ENCODE measurements around the gene MCEE.
"Not testable (repeated sequence)": the region's sequence is repeated elsewhere in the genome, so short reads cannot be mapped to it uniquely, and the experiment has no call there.

MCEE gene

GRCh38 chr2:71126957-71127356, 3.1 kb downstream of the MCEE start:
- DNase-seq (ENCODE audit: low read depth): no peak

GRCh38 chr2:71125506-71126294, 4.3 kb downstream of the MCEE start:
- no peak for DNase-seq (ENCODE audit: low read depth)

GRCh38 chr2:71122387-71123298, 7.4 kb downstream of the MCEE start:
- no peak for DNase-seq (ENCODE audit: low read depth)

GRCh38 chr2:71121479-71121878, 8.6 kb downstream of the MCEE start:
- no peak for DNase-seq (ENCODE audit: low read depth)

GRCh38 chr2:71120195-71120594, 9.8 kb downstream of the MCEE start:
- DNase-seq (ENCODE audit: low read depth): no peak

GRCh38 chr2:71117063-71117462, 13.0 kb downstream of the MCEE start:
- DNase-seq (ENCODE audit: low read depth): no peak

- no peak for DNase-seq (ENCODE audit: low read depth)
Observed at GRCh38 chr2:71113843-71114242, 16.2 kb downstream of the MCEE start.

- DNase-seq (ENCODE audit: low read depth): no peak
Observed at GRCh38 chr2:71108091-71108490, 21.9 kb downstream of the MCEE start.

- not testable (repeated sequence) for DNase-seq (ENCODE audit: low read depth)
Observed at GRCh38 chr2:71106463-71106862, 23.6 kb downstream of the MCEE start.

- no peak for DNase-seq (ENCODE audit: low read depth)
Observed at GRCh38 chr2:71103809-71104208, 26.2 kb downstream of the MCEE start.

GRCh38 chr2:71102981-71103681, 26.9 kb downstream of the MCEE start:
- no peak for DNase-seq (ENCODE audit: low read depth)

GRCh38 chr2:71101656-71102055, 28.4 kb downstream of the MCEE start:
- DNase-seq (ENCODE audit: low read depth): peak; percentile 57

GRCh38 chr2:71100195-71100964, 29.6 kb downstream of the MCEE start:
- no peak for DNase-seq (ENCODE audit: low read depth)

GRCh38 chr2:71092491-71093260, 37.4 kb downstream of the MCEE start:
- not testable (repeated sequence) for DNase-seq (ENCODE audit: low read depth)

- not testable (repeated sequence) for DNase-seq (ENCODE audit: low read depth)
Observed at GRCh38 chr2:71091808-71092207, 38.2 kb downstream of the MCEE start.

GRCh38 chr2:71089475-71089874, 40.6 kb downstream of the MCEE start:
- not testable (repeated sequence) for DNase-seq (ENCODE audit: low read depth)

GRCh38 chr2:71085325-71086003, 44.6 kb downstream of the MCEE start:
- DNase-seq (ENCODE audit: low read depth): not testable (repeated sequence)

- DNase-seq (ENCODE audit: low read depth): not testable (repeated sequence)
Observed at GRCh38 chr2:71083752-71084312, 46.2 kb downstream of the MCEE start.

GRCh38 chr2:71083297-71083696, 46.7 kb downstream of the MCEE start:
- not testable (repeated sequence) for DNase-seq (ENCODE audit: low read depth)

All from non-pigmented ciliary epithelial cell (primary cell).